K562 (cell line): ENCODE results near the gene ASPHD1. TPM values are rescaled to one million over a fixed set of nuclear protein-coding genes. Genes with fewer than 3 reads are reported as not detected.
A peak's percentile ranks its signal among the peaks of the same experiment; 100 is the strongest.

Source experiments
- CBX1 ChIP-seq: sonication (generic); IDR thresholded peaks from 2 replicates; pipeline ENCODE4 v1.6.1; 2016; ENCODE audit warnings: antibody characterized with exemption, low read depth, mild to moderate bottlenecking
- CBX3 ChIP-seq, 2 experiments: IDR thresholded peaks; 1 replicate in 1 of 2; 2 replicates in 1 of 2; pipeline ENCODE4 v1.6.1; 2012; ENCODE audit warnings: inconsistent platforms in 2 of 2, low read length in 2 of 2, borderline replicate concordance in 1 of 2, control low read depth in 1 of 2
- CBX8 ChIP-seq: fragments of 200-600 bp; sonication (generic); IDR thresholded peaks from 2 replicates; pipeline ENCODE4 v1.6.1; 2012; ENCODE audit warnings: borderline replicate concordance, mixed run types, low read depth, mild to moderate bottlenecking, moderate library complexity, mixed read lengths, low read length, control low read depth, inconsistent platforms; ENCODE audit not compliant: poor library complexity, severe bottlenecking; ENCODE audit errors: extremely low read depth
- FOSL1 ChIP-seq: fragments of 200-800 bp; sonication (Bioruptor generic); conservative IDR thresholded peaks from 2 replicates; pipeline ENCODE4 v1.6.1; 2016; ENCODE audit warnings: missing genetic modification characterization, missing compliant biosample characterization
- HES1 ChIP-seq: fragments of 450-650 bp; IDR thresholded peaks from 2 replicates; pipeline ENCODE4 v1.6.1; 2016; ENCODE audit warnings: low read depth, mild to moderate bottlenecking, moderate library complexity
- HMG20A ChIP-seq: fragments of 450-650 bp; formaldehyde crosslinking; conservative IDR thresholded peaks from 2 replicates; pipeline ENCODE4 v1.4.0; 2020; ENCODE audit warnings: mild to moderate bottlenecking, mixed read lengths
- KLF1 ChIP-seq: fragments of 450-650 bp; IDR thresholded peaks from 2 replicates; pipeline ENCODE4 v1.6.1; 2016; ENCODE audit warnings: missing genetic modification characterization, missing compliant biosample characterization
- MAFG ChIP-seq: fragments of 450-650 bp; conservative IDR thresholded peaks from 2 replicates; pipeline ENCODE4 v1.6.1; 2016; ENCODE audit warnings: missing genetic modification characterization, missing compliant biosample characterization
- MLX ChIP-seq, 2 experiments: fragments of 450-650 bp in 1 of 2; sonication (generic) in 1 of 2; formaldehyde crosslinking; conservative IDR thresholded peaks; 2 replicates each; pipeline versions ENCODE4 v1.4.0 to v1.8.1; 2020 to 2022; ENCODE audit warnings: mild to moderate bottlenecking in 1 of 2, missing genetic modification reagents in 1 of 2
- NCOA1 ChIP-seq: fragments of 450-650 bp; IDR thresholded peaks from 2 replicates; pipeline ENCODE4 v1.6.1; 2016; ENCODE audit warnings: low read depth
- RBFOX2 ChIP-seq: fragments of 200-400 bp; formaldehyde crosslinking; IDR thresholded peaks from 2 replicates; pipeline ENCODE4 v1.6.1; 2017; ENCODE audit warnings: low read depth, mild to moderate bottlenecking, low read length, moderate library complexity
- SAFB2 ChIP-seq: fragments of 200-400 bp; formaldehyde crosslinking; IDR thresholded peaks from 2 replicates; pipeline ENCODE4 v1.6.1; 2018; ENCODE audit warnings: borderline replicate concordance, low read length, low read depth, moderate library complexity; ENCODE audit not compliant: severe bottlenecking
- SMARCA4 ChIP-seq: fragments of 450-650 bp; IDR thresholded peaks from 2 replicates; pipeline ENCODE4 v1.6.1; 2016
- STAT5B ChIP-seq: fragments of 250-450 bp; sonication (Bioruptor Pico); IDR thresholded peaks from 2 replicates; pipeline ENCODE4 v1.8.0; 2021; ENCODE audit warnings: mild to moderate bottlenecking, inconsistent platforms
- TAF1 ChIP-seq: IDR thresholded peaks from 2 replicates; pipeline ENCODE4 v1.6.1; 2011; ENCODE audit warnings: mild to moderate bottlenecking, low read length, moderate library complexity; ENCODE audit not compliant: insufficient read depth, control insufficient read depth, severe bottlenecking; ENCODE audit errors: extremely low read depth
- ZBTB8A ChIP-seq: fragments of 450-650 bp; IDR thresholded peaks from 2 replicates; pipeline ENCODE4 v1.6.1; 2018; ENCODE audit warnings: mild to moderate bottlenecking, moderate library complexity; ENCODE audit not compliant: partially characterized antibody
- ZKSCAN8 ChIP-seq: fragments of 200-800 bp; sonication (Bioruptor generic); IDR thresholded peaks from 2 replicates; pipeline ENCODE4 v1.6.1; 2016; ENCODE audit warnings: missing genetic modification characterization, missing compliant biosample characterization
- ZNF174 ChIP-seq: fragments of 250-450 bp; sonication (Bioruptor Pico); IDR thresholded peaks from 2 replicates; pipeline ENCODE4 v1.4.0; 2020; ENCODE audit warnings: mild to moderate bottlenecking
- ZNF589 ChIP-seq: fragments of 200-800 bp; sonication (Bioruptor generic); IDR thresholded peaks from 2 replicates; pipeline ENCODE4 v1.6.1; 2016; ENCODE audit warnings: low read depth, missing genetic modification characterization, missing compliant biosample characterization
- ZNF696 ChIP-seq: fragments of 250-450 bp; sonication (Bioruptor Pico); conservative IDR thresholded peaks from 2 replicates; pipeline ENCODE4 v1.4.0; 2020; ENCODE audit warnings: mild to moderate bottlenecking, moderate library complexity
- polyA plus RNA-seq, 8 experiments: library from polyadenylated mRNA; depleted of rRNA in 4 of 8; stranded (reverse) in 5 of 8; unstranded in 3 of 8; fragments of >200 nt; fragmentation: Nextera tagmentation in 2 of 8; fragmentation: Illumina TruSeq in 1 of 8; extraction: Ambion mirVana in 2 of 8; extraction: Trizol in 1 of 8; gene quantifications; 2 replicates each; pipeline versions ENCODE4 v1.2.1 to v1.2.3, GENCODE V29; 2011 to 2014; ENCODE audit warnings: inconsistent platforms in 1 of 8, missing spikeins in 1 of 8
- total RNA-seq, 7 experiments: library from RNA; depleted of rRNA in 6 of 7; stranded (reverse); fragments of >200 nt in 6 of 7; fragmentation: Illumina TruSeq in 2 of 7; extraction: Trizol in 2 of 7; gene quantifications; 2 replicates each; pipeline versions ENCODE4 v1.2.1 to v1.2.3, GENCODE V29; 2011 to 2021; ENCODE audit warnings: low replicate concordance in 1 of 7
- TF ChIP-seq, protein P1 (sequence below): sonication (generic); formaldehyde crosslinking; IDR thresholded peaks from 2 replicates; pipeline ENCODE4 v1.8.1; 2023; ENCODE audit warnings: missing genetic modification reagents, mild to moderate bottlenecking, borderline replicate concordance

The ASPHD1 gene
- total and polyA plus RNA-seq, 9 of the 15 experiments (the other 6 are each of a cell fraction or from before 2014, with no cell fraction given), result 0.03 to 0.70 (median 0.24) TPM; not detected in 5

- TF ChIP-seq MLX (CRISPR knock-in tag; conservative IDR thresholded peaks at IDR 0.05), result no peak
- no peak for TF ChIP-seq ZNF174 (CRISPR knock-in tag)
- TF ChIP-seq, protein P1, sequence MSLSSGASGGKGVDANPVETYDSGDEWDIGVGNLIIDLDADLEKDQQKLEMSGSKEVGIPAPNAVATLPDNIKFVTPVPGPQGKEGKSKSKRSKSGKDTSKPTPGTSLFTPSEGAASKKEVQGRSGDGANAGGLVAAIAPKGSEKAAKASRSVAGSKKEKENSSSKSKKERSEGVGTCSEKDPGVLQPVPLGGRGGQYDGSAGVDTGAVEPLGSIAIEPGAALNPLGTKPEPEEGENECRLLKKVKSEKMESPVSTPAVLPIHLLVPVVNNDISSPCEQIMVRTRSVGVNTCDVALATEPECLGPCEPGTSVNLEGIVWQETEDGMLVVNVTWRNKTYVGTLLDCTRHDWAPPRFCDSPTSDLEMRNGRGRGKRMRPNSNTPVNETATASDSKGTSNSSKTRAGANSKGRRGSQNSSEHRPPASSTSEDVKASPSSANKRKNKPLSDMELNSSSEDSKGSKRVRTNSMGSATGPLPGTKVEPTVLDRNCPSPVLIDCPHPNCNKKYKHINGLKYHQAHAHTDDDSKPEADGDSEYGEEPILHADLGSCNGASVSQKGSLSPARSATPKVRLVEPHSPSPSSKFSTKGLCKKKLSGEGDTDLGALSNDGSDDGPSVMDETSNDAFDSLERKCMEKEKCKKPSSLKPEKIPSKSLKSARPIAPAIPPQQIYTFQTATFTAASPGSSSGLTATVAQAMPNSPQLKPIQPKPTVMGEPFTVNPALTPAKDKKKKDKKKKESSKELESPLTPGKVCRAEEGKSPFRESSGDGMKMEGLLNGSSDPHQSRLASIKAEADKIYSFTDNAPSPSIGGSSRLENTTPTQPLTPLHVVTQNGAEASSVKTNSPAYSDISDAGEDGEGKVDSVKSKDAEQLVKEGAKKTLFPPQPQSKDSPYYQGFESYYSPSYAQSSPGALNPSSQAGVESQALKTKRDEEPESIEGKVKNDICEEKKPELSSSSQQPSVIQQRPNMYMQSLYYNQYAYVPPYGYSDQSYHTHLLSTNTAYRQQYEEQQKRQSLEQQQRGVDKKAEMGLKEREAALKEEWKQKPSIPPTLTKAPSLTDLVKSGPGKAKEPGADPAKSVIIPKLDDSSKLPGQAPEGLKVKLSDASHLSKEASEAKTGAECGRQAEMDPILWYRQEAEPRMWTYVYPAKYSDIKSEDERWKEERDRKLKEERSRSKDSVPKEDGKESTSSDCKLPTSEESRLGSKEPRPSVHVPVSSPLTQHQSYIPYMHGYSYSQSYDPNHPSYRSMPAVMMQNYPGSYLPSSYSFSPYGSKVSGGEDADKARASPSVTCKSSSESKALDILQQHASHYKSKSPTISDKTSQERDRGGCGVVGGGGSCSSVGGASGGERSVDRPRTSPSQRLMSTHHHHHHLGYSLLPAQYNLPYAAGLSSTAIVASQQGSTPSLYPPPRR (CRISPR knock-in tag), result peak; percentile 35; the same call in 1 of the 2 replicates
- no peak for TF ChIP-seq CBX1
- peak; percentile 87 for TF ChIP-seq TAF1
- TF ChIP-seq CBX3 (IDR thresholded peaks at IDR 0.05; ENCODE audit: borderline replicate concordance in 1 of 2, low read length in 2 of 2), result no peak
- TF ChIP-seq KLF1 (tag), result no peak
- no peak for TF ChIP-seq SAFB2
- no peak for TF ChIP-seq CBX8
- no peak for TF ChIP-seq ZNF696 (CRISPR knock-in tag)
- 0 out of 2 replicates have a peak, but pooled peaks have one; percentile 36 for TF ChIP-seq HES1
- no peak for TF ChIP-seq STAT5B
- TF ChIP-seq ZNF589 (CRISPR knock-in tag), result no peak
- no peak for TF ChIP-seq MAFG (tag)
- TF ChIP-seq ZKSCAN8 (CRISPR knock-in tag), result no peak
- peak; percentile 93 for TF ChIP-seq RBFOX2
- TF ChIP-seq HMG20A (CRISPR knock-in tag), result no peak
- no peak for TF ChIP-seq SMARCA4
- no peak for TF ChIP-seq FOSL1
- TF ChIP-seq ZBTB8A, result no peak
- no peak for TF ChIP-seq NCOA1
These were observed 25.8 kb downstream of the ASPHD1 start, which contains the start of gene KCTD13 (continued) for GRCh38 chr16:29925781-29926710.
